ENCODE results near the gene SBF2.

The SBF2 gene

DNA sequence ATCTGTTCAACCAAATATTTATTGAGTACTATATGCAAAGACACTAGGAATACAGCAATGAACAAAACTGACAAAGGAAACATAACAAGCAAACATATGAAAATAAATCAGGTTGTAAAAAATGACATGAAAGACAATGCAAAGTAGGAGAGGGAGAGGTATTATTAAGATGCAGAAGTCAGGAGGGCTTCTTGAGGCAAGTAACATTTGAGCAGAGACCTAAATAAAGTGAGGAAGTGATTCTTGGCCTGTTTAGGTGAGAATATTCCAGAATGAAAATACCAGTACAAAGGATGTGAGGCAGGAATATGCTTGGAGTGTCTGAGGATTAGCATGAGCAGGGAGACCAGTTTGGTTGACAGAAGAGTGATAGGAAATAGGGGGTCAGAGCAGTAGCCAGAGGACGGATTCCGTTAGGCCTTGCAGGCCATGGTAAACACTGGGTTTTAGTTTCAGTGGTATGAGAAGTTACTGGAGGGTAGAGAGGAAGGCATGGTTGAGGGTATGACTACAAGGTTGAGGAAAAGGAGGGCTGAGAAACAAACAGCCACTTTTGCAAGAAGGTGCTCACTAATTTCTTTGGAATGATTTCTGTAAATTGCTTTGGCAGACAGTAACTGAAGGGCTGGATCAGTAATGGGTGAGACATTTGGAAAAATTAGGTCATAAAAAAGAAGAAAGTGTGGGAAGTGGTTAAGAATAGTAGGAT, 438.3 kb downstream of the SBF2 start:
- H3K27ac ChIP-seq, result no peak overlapping the region
- TF ChIP-seq, protein P1, sequence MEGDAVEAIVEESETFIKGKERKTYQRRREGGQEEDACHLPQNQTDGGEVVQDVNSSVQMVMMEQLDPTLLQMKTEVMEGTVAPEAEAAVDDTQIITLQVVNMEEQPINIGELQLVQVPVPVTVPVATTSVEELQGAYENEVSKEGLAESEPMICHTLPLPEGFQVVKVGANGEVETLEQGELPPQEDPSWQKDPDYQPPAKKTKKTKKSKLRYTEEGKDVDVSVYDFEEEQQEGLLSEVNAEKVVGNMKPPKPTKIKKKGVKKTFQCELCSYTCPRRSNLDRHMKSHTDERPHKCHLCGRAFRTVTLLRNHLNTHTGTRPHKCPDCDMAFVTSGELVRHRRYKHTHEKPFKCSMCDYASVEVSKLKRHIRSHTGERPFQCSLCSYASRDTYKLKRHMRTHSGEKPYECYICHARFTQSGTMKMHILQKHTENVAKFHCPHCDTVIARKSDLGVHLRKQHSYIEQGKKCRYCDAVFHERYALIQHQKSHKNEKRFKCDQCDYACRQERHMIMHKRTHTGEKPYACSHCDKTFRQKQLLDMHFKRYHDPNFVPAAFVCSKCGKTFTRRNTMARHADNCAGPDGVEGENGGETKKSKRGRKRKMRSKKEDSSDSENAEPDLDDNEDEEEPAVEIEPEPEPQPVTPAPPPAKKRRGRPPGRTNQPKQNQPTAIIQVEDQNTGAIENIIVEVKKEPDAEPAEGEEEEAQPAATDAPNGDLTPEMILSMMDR (conservative IDR thresholded peaks at IDR 0.05; ENCODE audit: low read depth), result no peak
- CTCF ChIA-PET, result no interaction called here
- POLR2A ChIA-PET (ENCODE audit: low non-redundant PET), result no interaction called here
- DNase-seq (ENCODE audit: low spot score), result no peak

DNA sequence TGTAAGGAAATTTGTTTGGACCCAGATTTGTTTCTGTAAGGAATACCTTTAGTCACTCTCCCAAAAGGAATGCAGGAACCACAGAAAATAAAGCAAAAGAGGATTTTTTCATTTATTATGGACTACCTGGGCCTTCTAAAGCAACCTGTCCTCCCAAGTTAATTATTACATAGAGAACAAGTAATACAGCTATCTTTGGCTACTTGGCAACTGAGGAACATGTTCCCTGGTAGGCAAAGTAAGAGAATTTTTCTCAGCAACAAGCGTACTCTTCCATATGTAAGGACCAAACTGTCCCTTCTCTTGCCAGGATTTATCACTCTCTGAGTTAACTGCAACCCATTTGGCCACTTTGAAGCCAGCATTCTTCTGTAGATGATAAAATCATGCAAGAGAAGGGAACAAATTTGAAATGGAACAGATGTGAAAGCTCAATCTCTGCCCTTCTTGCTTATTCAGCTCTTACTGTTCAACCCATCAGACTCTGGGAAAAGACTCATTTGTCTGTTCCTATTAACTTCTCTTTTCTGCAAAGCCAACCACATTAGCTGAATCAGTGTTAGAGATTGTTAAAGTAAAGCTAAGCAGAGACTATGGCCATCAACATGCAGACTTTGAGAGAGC, 440.0 kb downstream of the SBF2 start:
- POLR2A ChIA-PET (ENCODE audit: low non-redundant PET), result no interaction called here
- no peak for DNase-seq (ENCODE audit: low spot score)
- CTCF ChIA-PET, result no interaction called here
- H3K27ac ChIP-seq, result no peak overlapping the region
- TF ChIP-seq, protein P1 (conservative IDR thresholded peaks at IDR 0.05; ENCODE audit: low read depth), result no peak

DNA sequence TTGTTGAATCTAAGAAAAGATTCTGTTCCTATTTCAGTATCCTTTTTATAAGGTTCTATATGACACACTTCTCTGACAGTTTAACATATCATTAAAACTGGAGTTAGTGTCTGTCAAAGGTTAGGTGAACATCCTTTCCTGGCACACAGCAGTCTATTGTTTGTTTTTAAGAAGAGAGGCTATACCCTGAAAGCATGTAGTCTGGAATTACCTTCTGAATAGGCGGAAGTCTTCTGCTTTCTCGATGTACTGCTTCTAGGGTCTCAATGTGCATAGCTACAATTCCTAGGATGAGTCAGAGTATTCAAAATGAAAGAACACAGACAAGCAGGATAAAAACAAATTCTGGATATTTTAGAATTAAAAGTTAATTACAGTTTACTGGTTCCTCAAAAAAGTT, 441.6 kb downstream of the SBF2 start:
- POLR2A ChIA-PET (ENCODE audit: low non-redundant PET), result no interaction called here
- CTCF ChIA-PET, result no interaction called here
- TF ChIP-seq, protein P1 (conservative IDR thresholded peaks at IDR 0.05; ENCODE audit: low read depth), result no peak
- no peak overlapping the region for H3K27ac ChIP-seq
- no peak for DNase-seq (ENCODE audit: low spot score)

DNA sequence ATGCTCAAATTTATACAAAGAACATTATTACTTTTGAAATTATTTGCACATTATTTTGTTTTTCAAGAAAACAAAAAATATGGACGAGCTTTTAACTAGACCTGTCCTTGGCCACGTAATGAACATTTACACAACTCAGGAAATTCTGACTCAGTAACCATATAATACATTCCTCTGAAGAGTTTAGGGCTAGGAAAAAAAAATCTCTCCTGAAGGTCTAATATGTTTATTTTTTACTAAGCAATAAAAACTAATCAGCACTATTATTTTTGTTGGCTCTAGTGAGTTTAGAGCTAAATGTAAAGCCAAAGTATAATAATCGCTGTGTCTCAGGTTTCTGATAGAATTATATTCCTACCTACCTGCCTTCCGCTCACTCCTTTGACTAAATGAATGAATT, 442.7 kb downstream of the SBF2 start:
- CTCF ChIA-PET, result interaction anchor here (0.7 kb wide), 1 partner anchor 54 kb away, joined by 6 read pairs; no protein-coding TSS in a partner anchor
- no peak for DNase-seq (ENCODE audit: low spot score)
- POLR2A ChIA-PET (ENCODE audit: low non-redundant PET), result no interaction called here
- TF ChIP-seq, protein P1 (conservative IDR thresholded peaks at IDR 0.05; ENCODE audit: low read depth), result no peak
- H3K27ac ChIP-seq, result no peak overlapping the region

DNA sequence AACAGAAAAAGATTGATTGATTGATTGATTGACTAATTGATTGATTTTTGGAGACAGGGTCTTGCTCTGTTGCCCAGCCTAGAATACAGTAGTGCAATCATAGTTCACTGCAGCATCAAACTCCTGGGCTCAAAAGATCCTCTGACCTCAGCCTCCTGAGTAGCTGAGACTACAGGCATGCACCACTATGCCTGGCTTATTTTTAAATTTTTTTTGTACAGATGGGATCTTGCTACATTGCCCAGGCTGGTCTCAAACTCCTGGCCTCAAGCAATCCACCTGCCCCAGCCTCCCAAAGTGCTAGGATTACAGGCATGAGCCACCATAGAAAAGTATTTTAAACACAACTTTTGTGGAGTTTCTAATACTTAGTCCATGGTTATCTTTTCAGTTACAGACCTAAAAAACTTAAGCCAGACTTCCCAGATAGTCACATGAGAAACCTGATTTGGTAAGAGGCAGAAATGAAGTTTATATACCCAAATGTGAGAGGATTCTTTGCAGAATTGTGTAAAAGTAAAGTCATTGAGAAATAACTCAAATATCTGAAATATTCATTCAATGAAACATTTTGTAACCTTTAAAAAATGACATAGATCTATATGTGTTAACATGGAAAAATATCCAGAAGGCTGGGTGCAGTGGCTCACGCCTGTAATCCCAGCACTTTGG, 443.7 kb downstream of the SBF2 start:
- POLR2A ChIA-PET (ENCODE audit: low non-redundant PET), result no interaction called here
- CTCF ChIA-PET, result interaction anchor here (0.7 kb wide), 1 partner anchor 106 kb away, joined by 3 read pairs; no protein-coding TSS in a partner anchor
- TF ChIP-seq, protein P1 (conservative IDR thresholded peaks at IDR 0.05; ENCODE audit: low read depth), result no peak
- no peak for DNase-seq (ENCODE audit: low spot score)
- H3K27ac ChIP-seq, result no peak overlapping the region

DNA sequence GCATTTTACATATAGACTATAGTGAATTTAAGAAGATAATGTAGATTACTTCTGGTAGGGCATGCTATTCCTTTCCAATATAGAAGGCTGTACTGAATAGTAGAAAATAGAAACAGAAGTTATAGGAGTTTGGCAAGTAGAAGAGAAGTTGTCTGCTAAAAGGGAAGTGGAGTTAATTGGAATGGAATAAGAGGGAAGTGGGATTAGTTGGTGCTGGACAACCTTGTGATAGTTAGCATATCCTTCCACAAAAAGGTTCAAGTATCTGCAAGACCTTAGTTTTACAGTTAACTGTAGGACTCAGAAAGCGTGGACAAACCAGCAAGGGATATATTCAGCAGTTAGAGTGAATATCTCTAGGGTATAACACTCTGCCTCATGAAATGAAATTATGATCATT, 444.6 kb downstream of the SBF2 start:
- ChIA-PET CTCF (no interaction called here), POLR2A (ENCODE audit: low non-redundant PET) (no interaction called here)
- no peak for DNase-seq (ENCODE audit: low spot score)
- TF ChIP-seq, protein P1 (conservative IDR thresholded peaks at IDR 0.05; ENCODE audit: low read depth), result no peak
- H3K27ac ChIP-seq, result no peak overlapping the region
